ENCODE measurements around the gene ASB7. TPM values are rescaled to one million over a fixed set of nuclear protein-coding genes. Genes with fewer than 3 reads are reported as not detected.
"Not testable (repeated sequence)": the region's sequence is repeated elsewhere in the genome, so short reads cannot be mapped to it uniquely, and the experiment has no call there.

Gene ASB7
- 10 to 100 TPM in 2 of 12 donors, 1 to 10 TPM in 9, not detected in 1; 8.2 to 10.4 (median 9.6) TPM for polyA plus RNA-seq (ENCODE audit: insufficient read length in 12 of 12)
- long read RNA-seq, donor 1 = 0 reads
- long read RNA-seq, donor 2, full-length matches to known transcripts = 3 of 3 reads
- long read RNA-seq, donor 2, partial matches to known transcripts = 0 of 3 reads
- long read RNA-seq, donor 2, other reads (novel, unspliced or antisense) = 0 of 3 reads
- long read RNA-seq, donor 3 = 0 reads
- long read RNA-seq, donor 4 = 0 reads
- long read RNA-seq, donor 5, full-length matches to known transcripts = 1 of 1 reads
- long read RNA-seq, donor 5, partial matches to known transcripts = 0 of 1 reads
- long read RNA-seq, donor 5, other reads (novel, unspliced or antisense) = 0 of 1 reads
- long read RNA-seq, donor 6, partial matches to known transcripts = 0 of 1 reads
- long read RNA-seq, donor 6, other reads (novel, unspliced or antisense) = 0 of 1 reads
- long read RNA-seq, donor 7, full-length matches to known transcripts = 1 of 9 reads
- long read RNA-seq, donor 7, partial matches to known transcripts = 8 of 9 reads
- long read RNA-seq, donor 7, other reads (novel, unspliced or antisense) = 0 of 9 reads
- long read RNA-seq, donor 8, full-length matches to known transcripts = 2 of 2 reads
- long read RNA-seq, donor 8, partial matches to known transcripts = 0 of 2 reads
- long read RNA-seq, donor 8, other reads (novel, unspliced or antisense) = 0 of 2 reads
- long read RNA-seq, donor 9, full-length matches to known transcripts = 1 of 1 reads
- long read RNA-seq, donor 9, partial matches to known transcripts = 0 of 1 reads
- long read RNA-seq, donor 9, other reads (novel, unspliced or antisense) = 0 of 1 reads
- long read RNA-seq, donor 10, full-length matches to known transcripts = 2 of 2 reads
- long read RNA-seq, donor 10, partial matches to known transcripts = 0 of 2 reads
- long read RNA-seq, donor 10, other reads (novel, unspliced or antisense) = 0 of 2 reads
- long read RNA-seq, donor 11, full-length matches to known transcripts = 2 of 2 reads
- long read RNA-seq, donor 11, partial matches to known transcripts = 0 of 2 reads
- long read RNA-seq, donor 11, other reads (novel, unspliced or antisense) = 0 of 2 reads

- DNase-seq = peak; percentile 100
Observed at GRCh38 chr15:100602064-100602822, at the start of gene ASB7, which contains the start of gene LINS1. Gene ASB7, plus strand, starts transcription at chr15:100602589. Its CDS starts 9,628 bp downstream, at chr15:100612217. Gene LINS1, minus strand, starts transcription at chr15:100602184. Its CDS starts 21,342 bp downstream, at chr15:100580842.

DNA sequence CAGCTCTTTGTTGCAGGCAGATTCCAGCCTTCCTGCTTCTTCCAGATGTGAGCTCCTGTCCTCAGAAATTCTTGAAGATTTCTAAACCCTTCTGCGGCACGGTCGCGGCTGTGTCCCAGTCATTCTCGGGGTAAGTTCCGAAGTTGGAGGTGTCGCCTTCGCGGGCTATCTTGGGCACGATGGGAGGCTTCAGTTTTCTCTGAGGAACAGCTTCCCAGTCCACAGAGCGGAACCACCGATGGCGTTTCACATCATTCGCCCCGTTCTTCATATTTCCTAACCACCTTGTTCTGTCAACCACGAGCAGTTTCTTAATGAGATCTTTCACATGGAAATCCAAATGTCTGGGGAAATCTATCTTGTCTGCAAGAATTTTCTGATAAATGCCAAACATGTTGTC, 48.9 kb upstream of the ASB7 start:
- DNase-seq = no peak

DNA sequence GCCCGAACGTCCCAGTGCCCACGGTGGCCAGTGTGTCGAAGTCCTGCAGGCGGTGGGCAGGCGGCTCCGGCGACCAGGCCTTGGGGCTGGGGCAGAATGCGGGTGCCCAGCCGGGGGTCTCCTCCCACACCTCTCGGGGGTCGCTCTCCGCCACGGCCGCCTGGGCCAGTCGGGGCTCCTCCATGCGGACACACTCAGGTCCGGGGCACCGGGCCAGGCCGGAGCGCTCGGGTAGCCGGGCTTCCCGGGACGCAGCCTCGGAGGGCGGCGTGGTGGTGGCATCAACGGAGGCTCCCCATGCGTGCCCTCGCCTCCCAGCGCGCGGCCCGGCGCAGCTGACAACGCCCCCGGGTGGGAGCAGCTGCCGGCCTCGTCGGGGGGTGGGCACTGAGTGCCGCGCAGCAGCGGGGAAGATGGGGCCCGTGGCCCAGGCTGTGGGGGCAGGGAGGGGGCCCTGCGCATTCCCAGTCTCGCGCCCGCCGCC, 43.6 kb upstream of the ASB7 start:
- no peak for DNase-seq

DNA sequence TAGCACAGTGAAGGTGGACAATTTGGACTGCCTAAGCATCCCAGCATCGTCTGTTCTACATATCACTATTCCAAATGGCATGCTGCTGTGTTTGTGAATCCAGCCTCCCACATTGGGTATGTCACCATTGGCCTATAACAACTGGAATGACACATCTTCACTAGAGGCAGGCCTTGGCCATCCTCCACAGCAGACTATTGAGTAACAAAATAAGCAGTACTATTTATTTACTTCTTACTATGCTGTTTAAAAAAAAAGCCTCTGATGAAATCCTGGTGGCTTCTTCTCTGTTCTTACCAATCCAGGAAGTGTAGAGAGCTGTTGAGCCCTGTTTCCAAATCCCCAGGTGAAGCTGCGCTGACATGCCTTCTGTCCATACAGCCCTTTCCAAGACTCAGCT, 43.1 kb upstream of the ASB7 start:
- no peak for DNase-seq

GRCh38 chr15:100560323-100560722, 42.1 kb upstream of the ASB7 start:
- no peak for DNase-seq

DNA sequence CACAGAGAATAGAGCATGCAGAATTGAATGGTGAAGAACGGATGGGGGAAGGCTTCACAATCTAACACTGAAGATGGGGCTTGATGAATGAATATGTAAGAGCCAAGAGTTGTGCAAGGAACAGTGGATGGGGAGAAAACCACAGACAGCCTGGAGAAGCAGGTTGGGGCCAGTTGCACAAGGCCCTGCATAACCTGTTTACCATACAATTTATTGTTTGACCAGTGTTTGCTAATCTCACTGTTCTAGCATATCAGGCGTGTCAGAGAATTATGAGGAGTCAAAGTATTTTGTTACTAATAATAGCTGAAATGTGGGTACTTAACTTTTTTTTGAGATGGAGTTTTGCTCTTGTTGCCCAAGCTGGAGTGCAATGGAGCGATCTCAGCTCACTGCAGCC, 36.8 kb upstream of the ASB7 start:
- DNase-seq = no peak

- no peak for DNase-seq
Observed at GRCh38 chr15:100566850-100567628, 35.4 kb upstream of the ASB7 start.

GRCh38 chr15:100569391-100569790, 33.0 kb upstream of the ASB7 start:
- DNase-seq = no peak

DNA sequence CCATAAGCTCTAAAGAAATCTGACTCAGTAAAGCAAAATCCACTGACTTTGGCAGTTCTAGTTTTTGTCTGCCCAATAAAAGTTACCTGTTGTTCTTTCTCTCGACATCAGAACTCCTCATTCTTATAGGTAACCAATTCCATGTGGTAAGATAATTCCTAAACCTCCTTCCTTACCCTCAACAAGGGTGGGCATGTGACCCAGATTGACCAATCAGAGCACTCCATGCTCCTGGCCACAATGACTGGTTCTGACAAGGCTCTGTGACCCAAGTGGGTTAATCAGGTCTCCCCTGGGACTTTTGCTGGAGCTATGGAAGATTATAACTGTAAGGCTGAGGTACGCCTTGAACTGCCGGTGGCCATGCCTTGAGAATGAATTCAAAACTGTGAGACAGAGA, 32.1 kb upstream of the ASB7 start:
- DNase-seq = no peak

GRCh38 chr15:100570735-100571313, 31.6 kb upstream of the ASB7 start:
- DNase-seq = no peak

- no peak for DNase-seq
Observed at GRCh38 chr15:100571592-100572167, 30.7 kb upstream of the ASB7 start.

- DNase-seq = peak; percentile 19
Observed at GRCh38 chr15:100572362-100572983, 29.9 kb upstream of the ASB7 start.

GRCh38 chr15:100573526-100573925, 28.9 kb upstream of the ASB7 start:
- DNase-seq = no peak

- DNase-seq = no peak
Observed at GRCh38 chr15:100580414-100580813, 22.0 kb upstream of the ASB7 start.

GRCh38 chr15:100588638-100589242, 13.6 kb upstream of the ASB7 start:
- DNase-seq = no peak

- not testable (repeated sequence) for DNase-seq
Observed at GRCh38 chr15:100591163-100591562, 11.2 kb upstream of the ASB7 start.

DNA sequence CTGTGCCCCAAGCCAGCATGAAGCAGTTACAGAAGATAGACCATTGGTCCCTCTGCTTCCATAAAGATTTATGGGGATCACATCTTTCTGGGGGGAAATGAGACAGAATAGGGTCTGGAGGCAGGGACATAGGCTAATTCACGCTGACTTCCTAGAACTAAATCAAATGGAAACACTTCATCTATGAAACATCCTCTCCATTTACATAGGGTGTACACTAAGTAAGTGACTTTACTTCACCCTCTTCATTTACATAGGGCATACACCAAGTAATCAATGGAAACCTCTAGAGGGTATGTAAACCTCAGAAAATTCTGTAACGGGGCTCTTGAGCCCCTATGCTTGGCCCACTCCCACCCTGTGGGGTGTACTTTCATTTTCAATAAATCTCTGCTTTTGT, 10.6 kb upstream of the ASB7 start:
- no peak for DNase-seq

- no peak for DNase-seq
Observed at GRCh38 chr15:100592898-100593297, 9.5 kb upstream of the ASB7 start.

- DNase-seq = no peak
Observed at GRCh38 chr15:100593431-100593830, 9.0 kb upstream of the ASB7 start.
